Adrenal gland (tissue), 12 donors: ENCODE results near the gene SLC35G2. TPM values are rescaled to one million over a fixed set of nuclear protein-coding genes. Genes with fewer than 3 reads are reported as not detected.

Experiments used
- DNase-seq, 7 donors: peaks; one replicate each; pipeline ENCODE4 v3.0.0-alpha.2; 2019 to 2020
- H3K27ac ChIP-seq, 5 donors: fragments of 200-600 bp; sonication (generic) in 4 of 5; 1 replicate in 3 of 5; 2 replicates in 2 of 5; pipeline versions ENCODE4 v1.5.1 to v1.8.0; 2016 to 2020; ENCODE audit warnings: mild to moderate bottlenecking in 1 of 5
- H3K27me3 ChIP-seq: fragments of 200-600 bp; 2 replicates; pipeline ENCODE4 v1.8.0; 2021
- H3K36me3 ChIP-seq, 2 donors: fragments of 200-600 bp; replicated peaks in 1 of 2; 1 replicate in 1 of 2; 2 replicates in 1 of 2; pipeline versions ENCODE4 v1.5.1 to v1.8.0; 2018 to 2022
- H3K4me1 ChIP-seq, 2 donors: fragments of 200-600 bp; replicated peaks in 1 of 2; 1 replicate in 1 of 2; 2 replicates in 1 of 2; pipeline versions ENCODE4 v1.5.1 to v1.8.0; 2018 to 2021
- H3K4me3 ChIP-seq, 4 donors: fragments of 200-600 bp; sonication (generic) in 3 of 4; one replicate each; pipeline ENCODE4 v1.5.1; 2016 to 2018
- H3K9me3 ChIP-seq, 3 donors: fragments of 200-600 bp; sonication (generic) in 1 of 3; replicated peaks in 1 of 3; 1 replicate in 2 of 3; 2 replicates in 1 of 3; pipeline versions ENCODE4 v1.5.1 to v1.8.0; 2016 to 2021
- CTCF ChIP-seq, 6 experiments: fragments of 450-650 bp in 4 of 6; fragments of 200-600 bp in 2 of 6; sonication (generic) in 1 of 6; IDR thresholded peaks; 1 replicate in 5 of 6; 2 replicates in 1 of 6; pipeline versions ENCODE4 v1.5.1 to v1.8.0; 2016 to 2021; ENCODE audit warnings: antibody characterized with exemption in 6 of 6, mild to moderate bottlenecking in 2 of 6, moderate library complexity in 1 of 6
- POLR2A ChIP-seq, 2 donors: fragments of 450-650 bp; IDR thresholded peaks; one replicate each; pipeline ENCODE4 v1.6.1; 2017; ENCODE audit warnings: antibody characterized with exemption in 2 of 2, mild to moderate bottlenecking in 2 of 2, moderate library complexity in 1 of 2
- WGBS, 4 donors: extraction: QIAGEN DNeasy Blood & Tissue Kit in 2 of 4; methylation state at CpG; one replicate each; pipeline versions ENCODE4 v1.1.5 to v1.1.7; 2013 to 2017; 5-methylcytosine and 5-hydroxymethylcytosine counted together
- intact Hi-C, 2 donors: fragments of 100-400 bp; cut with DNase I; formaldehyde crosslinking; loops; one replicate each; pipeline versions ENCODE4 v1.14.1 to v1.15.0; 2022 to 2023
- polyA plus RNA-seq, 3 donors: library from polyadenylated mRNA; stranded (reverse); fragments of 200-250 nt in 2 of 3; fragments of 350-450 nt in 1 of 3; fragmentation: Illumina TruSeq in 1 of 3; extraction: RNeasy Lipid Tissue Mini Kit (QIAGEN cat#74804) in 1 of 3; gene quantifications; one replicate each; pipeline ENCODE4 v1.2.3, GENCODE V29; 2013 to 2014
- total RNA-seq, 9 donors: library from RNA; depleted of rRNA in 4 of 9; stranded (reverse); fragments of >200 nt in 4 of 9; fragments of 120-200 nt in 1 of 9; fragmentation: NEBNext Ultra II Directional in 1 of 9; extraction: Animal tissue kit (Norgen Biotek cat#: 25700) in 1 of 9; gene quantifications; one replicate each; pipeline versions ENCODE4 v1.1.0 to v1.2.4, GENCODE V29; 2013 to 2023
- donor health status: healthy with polysubstance abuse.
- donor health status: Bipolar disorder and iron deficiency.
- donor health status: DM: yes; HTN: yes; CAD: no.
- donor health status: DM: no; HTN: no; CAD: no.
- donor health status: DM: no; HTN: no; CAD: no.
- donor health status: DM: yes; HTN: yes; CAD: no.

Gene SLC35G2
- total and polyA plus RNA-seq, 12 donors, result 6.4 to 38.0 (median 17.0) TPM

- Histone ChIP-seq H3K27ac (no peak overlapping the region), H3K4me1 (peaks cover 0 to 19% of the 10 kb centered on the region in 2 donors), H3K27me3 (no peaks in the 10 kb centered on the region), H3K36me3 (no peaks in the 10 kb centered on the region), H3K9me3 (no peaks in the 10 kb centered on the region), H3K4me3 (no peak overlapping the region)
- TF ChIP-seq POLR2A (IDR thresholded peaks at IDR 0.05) (no peak), CTCF (IDR thresholded peaks at IDR 0.05) (no peak)
- DNase-seq, result no peak
- intact Hi-C loops, result no loop called here
- WGBS, 4 donors, result 87 to 100% (median 91%) methylated on average over 1 of the region's 1 CpG
These were observed 63.6 kb downstream of the SLC35G2 start for GRCh38 chr3:136882571-136882970.

- H3K4me1 ChIP-seq, result peaks cover 0 to 19% of the 10 kb centered on the region in 2 donors
- DNase-seq, result no peak
- H3K4me3 ChIP-seq, result no peak overlapping the region
- TF ChIP-seq POLR2A (IDR thresholded peaks at IDR 0.05), result no peak
- TF ChIP-seq CTCF (IDR thresholded peaks at IDR 0.05), result no peak
- 94 to 96% (median 94%) methylated on average over 9 of the region's 9 CpGs for WGBS, 4 donors
- no peaks in the 10 kb centered on the region for H3K27me3 ChIP-seq
- H3K36me3 ChIP-seq, result no peaks in the 10 kb centered on the region
- intact Hi-C loops, result no loop called here
- H3K27ac ChIP-seq, result no peak overlapping the region
- no peaks in the 10 kb centered on the region for H3K9me3 ChIP-seq
These were observed 65.2 kb downstream of the SLC35G2 start for GRCh38 chr3:136883967-136884720.

GRCh38 chr3:136885357-136886213 is 66.7 kb downstream of the SLC35G2 start:
- intact Hi-C loops, result no loop called here
- 56 to 76% (median 63%) methylated on average over 4 to 5 of the region's 5 CpGs for WGBS, 4 donors
- H3K4me1 ChIP-seq, result peaks cover 0 to 19% of the 10 kb centered on the region in 2 donors
- no peak overlapping the region for H3K4me3 ChIP-seq
- no peak for DNase-seq
- no peaks in the 10 kb centered on the region for H3K9me3 ChIP-seq
- no peak for TF ChIP-seq POLR2A (IDR thresholded peaks at IDR 0.05)
- no peak for TF ChIP-seq CTCF (IDR thresholded peaks at IDR 0.05)
- no peaks in the 10 kb centered on the region for H3K36me3 ChIP-seq
- H3K27ac ChIP-seq, result no peak overlapping the region
- no peaks in the 10 kb centered on the region for H3K27me3 ChIP-seq

- no peak overlapping the region for H3K27ac ChIP-seq
- TF ChIP-seq CTCF (IDR thresholded peaks at IDR 0.05) (no peak), POLR2A (IDR thresholded peaks at IDR 0.05) (no peak)
- intact Hi-C loops, result no loop called here
- WGBS, 4 donors, result 67 to 100% (median 86%) methylated on average over 3 to 24 of the region's 24 CpGs
- no peaks in the 10 kb centered on the region for H3K27me3 ChIP-seq
- H3K4me1 ChIP-seq, result peaks cover 0 to 23% of the 10 kb centered on the region in 2 donors
- no peaks in the 10 kb centered on the region for H3K9me3 ChIP-seq
- H3K36me3 ChIP-seq, result no peaks in the 10 kb centered on the region
- no peak overlapping the region for H3K4me3 ChIP-seq
- DNase-seq, result no peak
These were observed 71.0 kb downstream of the SLC35G2 start for GRCh38 chr3:136889947-136890346.
